GM12865 (cell line): ENCODE results near the gene MRM2.

Source experiments
- DNase-seq: peaks from one replicate; pipeline ENCODE4 v3.0.0; 2010; ENCODE audit warnings: low read depth
- H3K4me3 ChIP-seq: 2 replicates; pipeline ENCODE4 v1.5.1; 2011; ENCODE audit warnings: mild to moderate bottlenecking, low read depth, low read length, control low read depth
- TF ChIP-seq, protein P1 (sequence below): IDR thresholded peaks from 2 replicates; pipeline ENCODE4 v1.5.1; 2011; ENCODE audit warnings: low read length, control low read depth, low read depth, inconsistent platforms; ENCODE audit not compliant: insufficient read depth; ENCODE audit errors: missing control alignments

Gene MRM2

GRCh38 chr7:2253021-2253420, 11.0 kb upstream of the MRM2 start:
- DNase-seq: no peak
- H3K4me3 ChIP-seq: no peak overlapping the region
- TF ChIP-seq, protein P1, sequence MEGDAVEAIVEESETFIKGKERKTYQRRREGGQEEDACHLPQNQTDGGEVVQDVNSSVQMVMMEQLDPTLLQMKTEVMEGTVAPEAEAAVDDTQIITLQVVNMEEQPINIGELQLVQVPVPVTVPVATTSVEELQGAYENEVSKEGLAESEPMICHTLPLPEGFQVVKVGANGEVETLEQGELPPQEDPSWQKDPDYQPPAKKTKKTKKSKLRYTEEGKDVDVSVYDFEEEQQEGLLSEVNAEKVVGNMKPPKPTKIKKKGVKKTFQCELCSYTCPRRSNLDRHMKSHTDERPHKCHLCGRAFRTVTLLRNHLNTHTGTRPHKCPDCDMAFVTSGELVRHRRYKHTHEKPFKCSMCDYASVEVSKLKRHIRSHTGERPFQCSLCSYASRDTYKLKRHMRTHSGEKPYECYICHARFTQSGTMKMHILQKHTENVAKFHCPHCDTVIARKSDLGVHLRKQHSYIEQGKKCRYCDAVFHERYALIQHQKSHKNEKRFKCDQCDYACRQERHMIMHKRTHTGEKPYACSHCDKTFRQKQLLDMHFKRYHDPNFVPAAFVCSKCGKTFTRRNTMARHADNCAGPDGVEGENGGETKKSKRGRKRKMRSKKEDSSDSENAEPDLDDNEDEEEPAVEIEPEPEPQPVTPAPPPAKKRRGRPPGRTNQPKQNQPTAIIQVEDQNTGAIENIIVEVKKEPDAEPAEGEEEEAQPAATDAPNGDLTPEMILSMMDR: no peak

- TF ChIP-seq, protein P1: no peak
- DNase-seq: no peak
- no peak overlapping the region for H3K4me3 ChIP-seq
Measured at GRCh38 chr7:2251841-2252771, 10.1 kb upstream of the MRM2 start.

- no peak overlapping the region for H3K4me3 ChIP-seq
- TF ChIP-seq, protein P1: no peak
- no peak for DNase-seq
Measured at GRCh38 chr7:2251381-2251780, 9.4 kb upstream of the MRM2 start.

GRCh38 chr7:2249744-2250323, 7.8 kb upstream of the MRM2 start:
- TF ChIP-seq, protein P1: no peak
- no peak for DNase-seq
- H3K4me3 ChIP-seq: no peak overlapping the region

DNA sequence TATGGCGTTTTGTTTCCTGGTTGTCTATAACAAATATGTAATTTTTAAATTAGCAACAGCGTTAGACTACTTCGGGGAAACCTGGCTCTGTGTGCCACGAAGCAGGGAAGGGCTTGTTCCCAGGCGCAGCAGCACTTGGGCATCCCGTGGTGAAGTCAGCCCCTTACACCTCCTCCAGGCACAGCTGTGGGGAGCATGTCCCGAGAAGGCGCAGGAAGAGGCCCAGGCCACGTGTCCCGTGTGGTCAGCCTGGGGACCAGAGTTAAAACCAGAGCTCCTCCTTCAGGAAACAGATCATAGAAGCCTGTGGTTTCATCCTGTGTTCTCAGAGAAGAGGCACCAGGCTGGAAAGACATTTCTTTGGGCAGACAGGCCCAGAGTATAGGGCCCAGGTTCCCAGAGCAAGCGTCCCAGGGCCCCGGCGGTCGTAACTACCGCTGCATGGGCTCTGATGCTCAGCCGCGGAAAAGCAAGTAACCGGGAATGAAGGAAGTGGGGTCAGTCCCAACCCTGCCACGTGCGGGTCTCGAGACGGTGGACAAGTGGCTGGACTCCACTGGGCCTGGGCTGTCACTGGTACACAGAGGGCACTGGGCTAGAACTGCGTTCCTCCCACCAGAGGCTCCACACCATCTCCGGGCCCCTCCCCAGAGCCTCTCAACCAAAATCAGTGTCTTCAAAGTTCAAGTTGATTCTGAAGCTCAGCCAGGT, 7.1 kb upstream of the MRM2 start:
- peak; percentile 69 for DNase-seq
- H3K4me3 ChIP-seq: no peak overlapping the region
- TF ChIP-seq, protein P1: no peak

- H3K4me3 ChIP-seq: no peak overlapping the region
- DNase-seq: peak; percentile 47
- TF ChIP-seq, protein P1: peak; percentile 76
Measured at GRCh38 chr7:2247141-2247995, 5.4 kb upstream of the MRM2 start.
